Measurements from ENCODE around the gene CYP46A1.

DNA sequence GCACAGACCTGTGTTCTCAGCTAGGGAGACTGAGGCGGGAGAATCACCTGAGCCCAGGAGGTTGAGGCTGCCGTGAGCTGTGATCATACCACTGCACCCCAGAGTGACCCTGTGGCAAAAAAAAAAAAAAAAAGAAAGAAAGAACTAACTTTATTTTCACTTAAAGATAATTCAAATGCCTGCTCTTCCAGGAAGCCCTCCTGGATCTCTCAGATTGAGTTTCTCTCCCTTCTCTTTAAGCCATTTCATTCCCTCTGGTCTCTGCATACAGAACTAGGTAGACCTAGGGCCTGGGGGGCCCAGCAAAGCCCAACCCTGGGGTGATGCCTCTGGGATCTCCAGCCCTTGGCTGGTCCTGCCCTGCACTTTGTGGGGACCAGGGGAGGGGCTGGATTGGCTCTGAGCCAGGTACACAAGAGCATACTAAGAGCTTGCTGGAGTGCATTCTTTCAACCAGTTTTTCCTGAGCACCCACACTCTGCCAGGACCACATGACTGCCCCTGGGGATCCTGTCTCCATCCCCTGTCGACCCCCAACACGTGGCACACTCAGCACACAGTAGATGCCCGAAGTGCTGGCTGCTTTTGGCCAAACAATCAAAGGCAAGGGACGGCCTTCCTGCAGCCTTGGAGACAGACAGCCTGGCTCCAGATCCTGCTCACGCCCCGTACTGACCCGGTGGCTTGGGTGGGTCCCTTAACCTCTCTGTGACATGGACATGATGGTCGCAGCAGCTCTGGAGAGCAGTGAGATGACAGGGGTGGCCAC lies 52.7 kb downstream of the CYP46A1 start:
- TF ChIP-seq, protein P1, sequence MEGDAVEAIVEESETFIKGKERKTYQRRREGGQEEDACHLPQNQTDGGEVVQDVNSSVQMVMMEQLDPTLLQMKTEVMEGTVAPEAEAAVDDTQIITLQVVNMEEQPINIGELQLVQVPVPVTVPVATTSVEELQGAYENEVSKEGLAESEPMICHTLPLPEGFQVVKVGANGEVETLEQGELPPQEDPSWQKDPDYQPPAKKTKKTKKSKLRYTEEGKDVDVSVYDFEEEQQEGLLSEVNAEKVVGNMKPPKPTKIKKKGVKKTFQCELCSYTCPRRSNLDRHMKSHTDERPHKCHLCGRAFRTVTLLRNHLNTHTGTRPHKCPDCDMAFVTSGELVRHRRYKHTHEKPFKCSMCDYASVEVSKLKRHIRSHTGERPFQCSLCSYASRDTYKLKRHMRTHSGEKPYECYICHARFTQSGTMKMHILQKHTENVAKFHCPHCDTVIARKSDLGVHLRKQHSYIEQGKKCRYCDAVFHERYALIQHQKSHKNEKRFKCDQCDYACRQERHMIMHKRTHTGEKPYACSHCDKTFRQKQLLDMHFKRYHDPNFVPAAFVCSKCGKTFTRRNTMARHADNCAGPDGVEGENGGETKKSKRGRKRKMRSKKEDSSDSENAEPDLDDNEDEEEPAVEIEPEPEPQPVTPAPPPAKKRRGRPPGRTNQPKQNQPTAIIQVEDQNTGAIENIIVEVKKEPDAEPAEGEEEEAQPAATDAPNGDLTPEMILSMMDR (IDR thresholded peaks at IDR 0.05; ENCODE audit: poor library complexity), result no peak
- TF ChIP-seq EZH2 (IDR thresholded peaks at IDR 0.05; ENCODE audit: borderline replicate concordance) (no peak), EZH2phosphoT487 (IDR thresholded peaks at IDR 0.05; ENCODE audit: low read depth, severe bottlenecking, unreplicated experiment) (no peak)

Measured in hepatocyte (in vitro differentiated cells).